DND-41 (cell line): ENCODE data around the gene TCF4.

Experiments
- ATAC-seq: fragments of 200-7000 bp; cut with Tn5 transposase; 3 replicates; pipeline ENCODE4 v1.9.1; 2021; ENCODE audit warnings: low read depth; ENCODE audit not compliant: insufficient read depth
- DNase-seq: peaks from one replicate; pipeline ENCODE4 v3.0.0-alpha.2; 2020
- H2AFZ ChIP-seq: 2 replicates; pipeline ENCODE4 v1.6.0; 2012; ENCODE audit warnings: low read depth, low read length
- H3K27ac ChIP-seq: 2 replicates; pipeline ENCODE4 v1.5.1; 2012; ENCODE audit warnings: low read length, inconsistent platforms
- H3K27me3 ChIP-seq: fragments of 200-600 bp; sonication (generic); 2 replicates; pipeline ENCODE4 v1.6.0; 2012; ENCODE audit warnings: low read length, mild to moderate bottlenecking, inconsistent platforms; ENCODE audit not compliant: insufficient read depth, poor library complexity
- H3K36me3 ChIP-seq: 2 replicates; pipeline ENCODE4 v1.5.1; 2012; ENCODE audit warnings: low read length, inconsistent platforms; ENCODE audit not compliant: insufficient read depth
- H3K4me1 ChIP-seq: 2 replicates; pipeline ENCODE4 v1.5.1; 2012; ENCODE audit warnings: mild to moderate bottlenecking, low read length; ENCODE audit not compliant: insufficient read depth
- H3K4me2 ChIP-seq: 2 replicates; pipeline ENCODE4 v1.6.0; 2012; ENCODE audit warnings: mild to moderate bottlenecking, moderate library complexity, low read length, inconsistent platforms; ENCODE audit not compliant: insufficient read depth
- H3K4me3 ChIP-seq, 2 experiments: fragments of 200-600 bp in 1 of 2; shearing (Covaris generic) in 1 of 2; 2 replicates each; pipeline ENCODE4 v1.5.1; 2012 to 2016; ENCODE audit warnings: inconsistent platforms in 2 of 2, low read length in 2 of 2, mild to moderate bottlenecking in 2 of 2, low read depth in 1 of 2, moderate library complexity in 1 of 2
- H3K79me2 ChIP-seq: 2 replicates; pipeline ENCODE4 v1.6.0; 2012; ENCODE audit warnings: low read length, inconsistent platforms; ENCODE audit not compliant: insufficient read depth
- H3K9ac ChIP-seq: 2 replicates; pipeline ENCODE4 v1.6.0; 2012; ENCODE audit warnings: low read depth, mild to moderate bottlenecking, inconsistent platforms, low read length, moderate library complexity
- H3K9me3 ChIP-seq: 2 replicates; pipeline ENCODE4 v1.5.1; 2012; ENCODE audit warnings: low read length, moderate library complexity, mild to moderate bottlenecking, inconsistent platforms; ENCODE audit not compliant: insufficient read depth, severe bottlenecking
- H4K20me1 ChIP-seq: 2 replicates; pipeline ENCODE4 v1.6.0; 2012; ENCODE audit warnings: low read length; ENCODE audit not compliant: insufficient read depth
- CTCF ChIP-seq: IDR thresholded peaks from 2 replicates; pipeline ENCODE4 v1.5.1; 2012; ENCODE audit warnings: borderline replicate concordance, low read length, moderate library complexity, mild to moderate bottlenecking; ENCODE audit not compliant: poor library complexity, severe bottlenecking; ENCODE audit errors: extremely low read depth
- EZH2 ChIP-seq: IDR thresholded peaks from 3 replicates; pipeline ENCODE4 v1.6.1; 2012; ENCODE audit warnings: borderline replicate concordance, low read depth, mild to moderate bottlenecking, moderate library complexity, low read length, inconsistent platforms; ENCODE audit not compliant: severe bottlenecking

Gene TCF4

GRCh38 chr18:55296115-55296514 is 291.9 kb downstream of the TCF4 start:
- no peak overlapping the region for H2AFZ ChIP-seq
- no peaks in the 10 kb centered on the region for H3K4me1 ChIP-seq
- no peaks in the 10 kb centered on the region for H3K79me2 ChIP-seq
- no peak overlapping the region for H3K9ac ChIP-seq
- H3K27me3 ChIP-seq: no peaks in the 10 kb centered on the region
- DNase-seq: no peak
- H3K36me3 ChIP-seq: no peaks in the 10 kb centered on the region
- no peak overlapping the region for H3K27ac ChIP-seq
- no peak for ATAC-seq
- TF ChIP-seq EZH2 (no peak), CTCF (no peak)
- no peak overlapping the region for H3K4me3 ChIP-seq
- H4K20me1 ChIP-seq: no peaks in the 10 kb centered on the region
- H3K9me3 ChIP-seq: no peaks in the 10 kb centered on the region
- no peak overlapping the region for H3K4me2 ChIP-seq

DNA sequence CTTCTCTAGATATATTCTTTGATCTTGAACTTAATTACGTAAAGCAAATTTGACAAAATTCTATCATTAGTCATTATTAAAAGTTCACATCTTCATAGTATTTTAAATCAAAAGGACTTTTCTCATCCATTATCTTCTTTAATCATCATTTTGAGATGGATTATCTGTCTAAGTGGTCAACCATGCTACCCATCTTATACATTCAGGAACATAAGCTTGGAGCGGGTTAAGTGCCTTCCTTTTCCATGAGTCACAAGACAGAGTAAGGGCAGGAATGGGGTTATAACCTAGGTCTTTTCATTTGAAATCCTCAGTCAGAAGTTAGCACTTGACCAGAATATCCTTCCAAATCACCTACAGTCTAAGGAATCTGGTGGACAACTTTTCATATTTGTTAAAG is 297.1 kb downstream of the TCF4 start:
- Histone ChIP-seq H2AFZ (no peak overlapping the region), H3K27ac (no peak overlapping the region), H3K4me1 (no peaks in the 10 kb centered on the region), H3K27me3 (no peaks in the 10 kb centered on the region), H4K20me1 (no peaks in the 10 kb centered on the region), H3K9me3 (no peaks in the 10 kb centered on the region), H3K79me2 (no peaks in the 10 kb centered on the region), H3K9ac (no peak overlapping the region), H3K4me3 (no peak overlapping the region), H3K36me3 (no peaks in the 10 kb centered on the region), H3K4me2 (no peak overlapping the region)
- DNase-seq (no peak), ATAC-seq (no peak)
- no peak for TF ChIP-seq EZH2
- no peak for TF ChIP-seq CTCF

DNA sequence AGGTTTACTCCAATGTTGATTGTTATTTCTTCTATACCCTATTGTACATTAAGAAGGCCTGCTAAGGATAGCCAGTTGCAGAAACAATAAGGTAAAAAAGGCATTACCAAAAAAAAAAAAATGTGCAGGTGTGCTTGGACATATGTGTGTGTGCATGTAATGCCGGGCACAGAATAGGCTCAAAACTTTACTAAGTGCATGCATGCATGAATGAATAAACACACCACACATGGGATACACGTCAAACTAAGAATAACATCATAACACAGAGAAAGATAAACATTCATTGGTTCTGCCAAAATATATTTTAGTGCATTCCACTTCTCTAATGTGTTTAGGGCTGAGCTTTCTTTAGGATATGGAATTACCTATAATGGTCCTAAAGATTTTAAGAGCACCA is 298.2 kb downstream of the TCF4 start:
- Histone ChIP-seq H3K79me2 (no peaks in the 10 kb centered on the region), H3K4me3 (no peak overlapping the region), H2AFZ (no peak overlapping the region), H3K36me3 (no peaks in the 10 kb centered on the region), H3K4me2 (no peak overlapping the region), H3K27me3 (no peaks in the 10 kb centered on the region), H3K9ac (no peak overlapping the region), H3K4me1 (no peaks in the 10 kb centered on the region), H4K20me1 (no peaks in the 10 kb centered on the region), H3K27ac (no peak overlapping the region), H3K9me3 (no peaks in the 10 kb centered on the region)
- TF ChIP-seq CTCF (no peak), EZH2 (no peak)
- ATAC-seq (no peak), DNase-seq (no peak)

GRCh38 chr18:55289048-55289447 is 298.9 kb downstream of the TCF4 start:
- ATAC-seq (no peak), DNase-seq (no peak)
- no peak overlapping the region for H3K9ac ChIP-seq
- no peaks in the 10 kb centered on the region for H3K79me2 ChIP-seq
- H3K27ac ChIP-seq: no peak overlapping the region
- no peak for TF ChIP-seq CTCF
- no peak overlapping the region for H3K4me2 ChIP-seq
- H3K4me1 ChIP-seq: no peaks in the 10 kb centered on the region
- no peak overlapping the region for H3K4me3 ChIP-seq
- H4K20me1 ChIP-seq: no peaks in the 10 kb centered on the region
- H2AFZ ChIP-seq: no peak overlapping the region
- H3K9me3 ChIP-seq: no peaks in the 10 kb centered on the region
- no peaks in the 10 kb centered on the region for H3K36me3 ChIP-seq
- no peaks in the 10 kb centered on the region for H3K27me3 ChIP-seq
